Hepatocyte (in vitro differentiated cells): ENCODE data around the gene CLASP2. TPM values are rescaled to one million over a fixed set of nuclear protein-coding genes. Genes with fewer than 3 reads are reported as not detected.
"Not testable (repeated sequence)": the region's sequence is repeated elsewhere in the genome, so short reads cannot be mapped to it uniquely, and the experiment has no call there.

Experiments used
- DNase-seq: peaks from one replicate; pipeline ENCODE4 v3.0.0-alpha.2; 2016; ENCODE audit warnings: low spot score
- H2AFZ ChIP-seq: fragments of 200-600 bp; sonication (generic); 2 replicates; pipeline ENCODE4 v1.6.0; 2016; ENCODE audit warnings: antibody characterized with exemption, mild to moderate bottlenecking
- H3K27ac ChIP-seq: fragments of 200-600 bp; sonication (generic); 2 replicates; pipeline ENCODE4 v1.5.1; 2016; ENCODE audit warnings: mild to moderate bottlenecking
- H3K27me3 ChIP-seq: fragments of 200-600 bp; sonication (generic); 2 replicates; pipeline ENCODE4 v1.6.1; 2016
- H3K36me3 ChIP-seq: fragments of 200-600 bp; sonication (generic); replicated peaks from 2 replicates; pipeline ENCODE4 v1.5.1; 2016; ENCODE audit warnings: low read depth; ENCODE audit not compliant: insufficient read depth
- H3K4me1 ChIP-seq: fragments of 200-600 bp; sonication (generic); 2 replicates; pipeline ENCODE4 v1.5.1; 2016; ENCODE audit warnings: mild to moderate bottlenecking, moderate library complexity; ENCODE audit not compliant: insufficient read depth
- H3K4me2 ChIP-seq: fragments of 200-600 bp; sonication (generic); 2 replicates; pipeline ENCODE4 v1.6.0; 2016
- H3K4me3 ChIP-seq: fragments of 200-600 bp; sonication (generic); 2 replicates; pipeline ENCODE4 v1.5.1; 2016; ENCODE audit warnings: mild to moderate bottlenecking
- H3K79me2 ChIP-seq: fragments of 200-600 bp; sonication (generic); 2 replicates; pipeline ENCODE4 v1.6.0; 2017; ENCODE audit warnings: mild to moderate bottlenecking
- H3K9me2 ChIP-seq: fragments of 200-600 bp; sonication (generic); replicated peaks from 2 replicates; pipeline ENCODE4 v1.6.0; 2017; ENCODE audit warnings: mild to moderate bottlenecking; ENCODE audit not compliant: insufficient read depth
- H3K9me3 ChIP-seq: fragments of 200-600 bp; sonication (generic); 2 replicates; pipeline ENCODE4 v1.5.1; 2016; ENCODE audit warnings: low read depth, mild to moderate bottlenecking
- H4K20me1 ChIP-seq: fragments of 200-600 bp; sonication (generic); 2 replicates; pipeline ENCODE4 v1.6.0; 2016; ENCODE audit warnings: mild to moderate bottlenecking; ENCODE audit not compliant: insufficient read depth, poor library complexity, severe bottlenecking
- EZH2 ChIP-seq: fragments of 200-600 bp; sonication (generic); IDR thresholded peaks from 2 replicates; pipeline ENCODE4 v1.6.1; 2016; ENCODE audit warnings: antibody characterized with exemption, mild to moderate bottlenecking, borderline replicate concordance
- EZH2phosphoT487 ChIP-seq: fragments of 200-600 bp; sonication (generic); IDR thresholded peaks from one replicate; pipeline ENCODE4 v1.6.1; 2018; ENCODE audit warnings: antibody characterized with exemption, mild to moderate bottlenecking, low read depth, moderate library complexity; ENCODE audit not compliant: unreplicated experiment, severe bottlenecking
- WGBS: methylation state at CpG from one replicate; pipeline ENCODE4 v1.1.6; 2016; ENCODE audit warnings: low lambda C conversion rate; ENCODE audit errors: missing lambda C conversion rate; 5-methylcytosine and 5-hydroxymethylcytosine counted together
- polyA plus RNA-seq: library from polyadenylated mRNA; unstranded; fragments of >200 nt; fragmentation: Nextera tagmentation; extraction: Ambion mirVana; gene quantifications from 2 replicates; pipeline ENCODE4 v1.2.1, GENCODE V29; 2016
- total RNA-seq: library from RNA; depleted of rRNA; stranded (reverse); fragments of >200 nt; gene quantifications from 2 replicates; pipeline ENCODE4 v1.2.3, GENCODE V29; 2014
- TF ChIP-seq, protein P1 (sequence below): fragments of 200-600 bp; sonication (generic); IDR thresholded peaks from 2 replicates; pipeline ENCODE4 v1.5.1; 2016; ENCODE audit warnings: antibody characterized with exemption, mild to moderate bottlenecking; ENCODE audit not compliant: poor library complexity

CLASP2 gene
- total and polyA plus RNA-seq, 2 experiments from 2014 or later, result 12.0 to 34.5 TPM

DNA sequence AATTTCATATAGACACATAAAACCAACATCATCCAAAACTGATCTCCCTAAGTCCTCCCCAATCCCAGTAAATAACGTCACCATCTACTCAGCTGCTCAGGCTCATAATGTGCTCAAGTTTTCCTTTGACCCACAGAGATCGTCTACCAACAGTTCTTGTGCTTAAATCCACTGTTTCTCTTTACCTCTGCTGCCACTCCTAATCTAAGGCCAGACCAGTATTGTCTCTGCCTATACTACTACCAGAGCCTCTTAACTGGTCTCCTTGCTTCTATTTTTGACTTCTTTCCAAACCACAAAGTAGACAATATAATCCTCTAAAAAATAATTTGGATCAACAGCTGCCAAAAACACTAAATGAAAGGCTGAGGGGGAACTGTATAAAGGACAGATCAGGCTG lies 65.3 kb downstream of the CLASP2 start:
- WGBS, result 69% methylated on average over 2 of the region's 2 CpGs
- no peak for TF ChIP-seq EZH2
- TF ChIP-seq, protein P1, sequence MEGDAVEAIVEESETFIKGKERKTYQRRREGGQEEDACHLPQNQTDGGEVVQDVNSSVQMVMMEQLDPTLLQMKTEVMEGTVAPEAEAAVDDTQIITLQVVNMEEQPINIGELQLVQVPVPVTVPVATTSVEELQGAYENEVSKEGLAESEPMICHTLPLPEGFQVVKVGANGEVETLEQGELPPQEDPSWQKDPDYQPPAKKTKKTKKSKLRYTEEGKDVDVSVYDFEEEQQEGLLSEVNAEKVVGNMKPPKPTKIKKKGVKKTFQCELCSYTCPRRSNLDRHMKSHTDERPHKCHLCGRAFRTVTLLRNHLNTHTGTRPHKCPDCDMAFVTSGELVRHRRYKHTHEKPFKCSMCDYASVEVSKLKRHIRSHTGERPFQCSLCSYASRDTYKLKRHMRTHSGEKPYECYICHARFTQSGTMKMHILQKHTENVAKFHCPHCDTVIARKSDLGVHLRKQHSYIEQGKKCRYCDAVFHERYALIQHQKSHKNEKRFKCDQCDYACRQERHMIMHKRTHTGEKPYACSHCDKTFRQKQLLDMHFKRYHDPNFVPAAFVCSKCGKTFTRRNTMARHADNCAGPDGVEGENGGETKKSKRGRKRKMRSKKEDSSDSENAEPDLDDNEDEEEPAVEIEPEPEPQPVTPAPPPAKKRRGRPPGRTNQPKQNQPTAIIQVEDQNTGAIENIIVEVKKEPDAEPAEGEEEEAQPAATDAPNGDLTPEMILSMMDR, result no peak
- no peak for TF ChIP-seq EZH2phosphoT487
- Histone ChIP-seq H3K4me1 (no peaks in the 10 kb centered on the region), H2AFZ (no peak overlapping the region), H3K4me2 (no peak overlapping the region), H3K9me3 (no peaks in the 10 kb centered on the region), H4K20me1 (no peaks in the 10 kb centered on the region), H3K79me2 (peaks cover 45% of the 10 kb centered on the region), H3K27ac (no peak overlapping the region), H3K9me2 (no peaks in the 10 kb centered on the region), H3K27me3 (no peaks in the 10 kb centered on the region), H3K36me3 (no peaks in the 10 kb centered on the region), H3K4me3 (no peak overlapping the region)
- no peak for DNase-seq

DNA sequence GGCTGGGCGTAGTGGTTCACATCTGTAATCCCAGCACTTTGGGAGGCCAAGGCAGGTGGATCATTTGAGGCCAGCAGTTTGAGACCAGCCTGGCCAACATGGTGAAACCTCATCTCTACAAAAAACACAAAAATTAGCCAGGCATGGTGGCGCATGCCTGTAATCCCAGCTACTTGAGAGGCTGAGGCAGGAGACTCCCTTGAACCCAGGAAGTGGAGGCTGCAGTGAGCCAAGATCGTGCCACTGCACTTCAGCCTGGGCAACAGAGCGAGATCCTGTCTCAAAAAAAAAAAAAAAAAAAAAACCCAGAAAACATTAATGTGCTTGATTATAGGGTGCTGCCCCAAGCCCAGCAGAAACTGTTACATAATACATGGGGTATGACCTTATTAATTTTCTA lies 67.0 kb downstream of the CLASP2 start:
- H3K4me2 ChIP-seq, H2AFZ ChIP-seq, H3K4me1 ChIP-seq, DNase-seq, H3K4me3 ChIP-seq, H3K27ac ChIP-seq, H3K9me3 ChIP-seq, H4K20me1 ChIP-seq, H3K9me2 ChIP-seq, H3K36me3 ChIP-seq, H3K27me3 ChIP-seq: not testable (repeated sequence)
- WGBS, result 96% methylated on average over 4 of the region's 4 CpGs
- peaks cover 31% of the 10 kb centered on the region for H3K79me2 ChIP-seq

DNA sequence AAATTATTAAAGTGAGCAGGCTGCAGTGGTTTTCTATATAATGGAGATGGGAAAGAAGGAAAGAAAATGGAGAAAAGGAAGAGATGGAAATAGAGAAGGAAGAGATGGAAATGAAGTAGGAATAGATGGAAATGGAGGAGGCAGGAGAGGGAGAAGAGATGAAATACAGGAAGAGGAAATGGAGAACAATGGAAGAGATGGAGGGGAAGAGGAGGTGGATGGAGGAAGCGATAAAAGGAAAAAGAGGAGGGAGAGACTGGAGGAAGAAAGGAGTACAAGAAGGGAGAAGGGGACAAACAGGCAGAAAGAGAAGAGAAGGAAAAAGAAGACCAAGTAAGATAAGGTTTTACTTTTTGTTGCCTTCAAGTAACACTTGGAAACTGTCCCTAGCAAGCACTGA lies 67.6 kb downstream of the CLASP2 start:
- WGBS, result 80% methylated on average over 1 of the region's 1 CpG

DNA sequence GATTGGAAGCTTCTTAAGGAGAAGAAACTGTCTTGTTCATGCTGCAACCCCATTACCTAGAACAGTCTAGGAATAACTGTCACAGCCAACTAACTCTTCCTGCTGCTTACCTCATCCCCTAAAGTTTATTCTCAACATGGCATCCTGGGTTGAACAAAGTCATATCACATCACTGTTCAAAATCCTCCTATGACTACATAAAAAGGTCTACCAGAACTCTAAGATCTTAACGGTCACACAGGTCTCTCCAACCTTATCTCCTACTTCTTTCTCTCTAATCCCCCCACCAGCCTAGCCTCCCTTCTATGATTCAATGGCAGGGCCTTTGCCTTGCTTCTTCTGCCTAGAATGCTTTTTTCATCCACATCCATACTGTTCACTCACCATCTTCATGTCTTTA lies 69.3 kb downstream of the CLASP2 start:
- no peaks in the 10 kb centered on the region for H3K9me3 ChIP-seq
- H2AFZ ChIP-seq, result no peak overlapping the region
- no peak overlapping the region for H3K4me2 ChIP-seq
- peaks cover 12% of the 10 kb centered on the region for H3K79me2 ChIP-seq
- H3K9me2 ChIP-seq, result no peaks in the 10 kb centered on the region
- no peak for TF ChIP-seq EZH2phosphoT487
- no peak for DNase-seq
- H3K27me3 ChIP-seq, result no peaks in the 10 kb centered on the region
- no peak overlapping the region for H3K27ac ChIP-seq
- no peaks in the 10 kb centered on the region for H3K4me1 ChIP-seq
- no peaks in the 10 kb centered on the region for H3K36me3 ChIP-seq
- WGBS, result 64% methylated on average over 1 of the region's 1 CpG
- no peak overlapping the region for H3K4me3 ChIP-seq
- no peaks in the 10 kb centered on the region for H4K20me1 ChIP-seq

More for the DNA sequence above, 67.6 kb downstream of the CLASP2 start:
- DNase-seq, result no peak
- H3K27me3 ChIP-seq, result no peaks in the 10 kb centered on the region
- no peaks in the 10 kb centered on the region for H4K20me1 ChIP-seq
- no peak overlapping the region for H2AFZ ChIP-seq
- H3K4me2 ChIP-seq, result no peak overlapping the region
- no peak overlapping the region for H3K27ac ChIP-seq
- peaks cover 28% of the 10 kb centered on the region for H3K79me2 ChIP-seq
- no peaks in the 10 kb centered on the region for H3K36me3 ChIP-seq
- H3K4me1 ChIP-seq, result no peaks in the 10 kb centered on the region
- H3K9me3 ChIP-seq, result no peaks in the 10 kb centered on the region
- H3K9me2 ChIP-seq, result no peaks in the 10 kb centered on the region
- no peak for TF ChIP-seq EZH2phosphoT487
- TF ChIP-seq, protein P1, result no peak
- TF ChIP-seq EZH2, result no peak
- H3K4me3 ChIP-seq, result no peak overlapping the region
